ENCODE results near the gene SOAT2. TPM values are rescaled to one million over a fixed set of nuclear protein-coding genes. Genes with fewer than 3 reads are reported as not detected.

SOAT2 gene
- 0.19 and 0.26 TPM in 2 replicates for total RNA-seq

DNA sequence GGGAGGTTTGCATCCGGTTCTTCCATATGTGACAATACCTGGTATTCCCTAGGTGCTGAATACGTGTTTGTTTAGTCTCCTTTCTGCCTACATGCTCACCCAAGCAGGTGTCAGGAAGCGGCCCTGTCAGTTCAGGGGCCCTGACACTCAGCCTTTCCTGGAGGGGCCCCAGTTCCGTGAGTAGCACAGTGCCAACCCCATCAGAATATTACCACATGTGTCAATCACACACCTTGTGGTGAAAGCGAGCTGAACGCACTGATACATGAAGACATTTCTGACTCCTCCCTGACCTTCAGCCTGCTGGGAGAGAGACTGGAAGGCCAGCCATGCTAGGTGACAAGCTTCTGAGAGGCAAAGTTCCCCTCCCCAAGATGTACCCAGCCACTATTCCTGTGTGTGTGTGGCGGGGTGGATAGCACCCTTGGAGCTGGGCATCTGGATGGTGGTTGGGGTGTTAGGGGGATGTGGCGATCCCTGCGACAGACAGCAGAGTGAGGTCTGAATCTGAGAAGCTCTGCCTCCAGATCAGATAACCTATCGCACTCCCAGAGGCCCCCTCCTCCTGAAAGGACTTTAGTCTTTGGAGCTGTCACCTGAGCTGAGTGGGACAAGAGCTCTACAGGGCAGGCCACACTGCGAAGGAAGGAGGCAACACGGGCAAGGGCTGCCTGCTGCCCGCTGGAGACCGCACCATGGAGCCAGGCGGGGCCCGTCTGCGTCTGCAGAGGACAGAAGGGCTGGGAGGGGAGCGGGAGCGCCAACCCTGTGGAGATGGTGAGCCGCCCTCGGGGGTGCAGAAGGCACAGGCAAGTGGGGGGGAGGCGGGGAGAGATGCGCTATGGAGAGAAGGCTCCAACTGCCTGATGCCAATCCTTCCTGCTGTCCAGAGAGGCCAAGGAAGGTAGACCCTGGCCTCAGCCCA lies at the start of gene SOAT2:
TSS of gene SOAT2 (plus strand) at position 604 of the 925 bp plus-strand sequence. CDS start at position 696, 92 bp downstream.

GRCh38 chr12:53079226-53080117 lies 23.8 kb upstream of the SOAT2 start, which contains the start of gene SPRYD3:
Gene SPRYD3 (minus strand): TSS chr12:53079390. CDS start chr12:53079333, 57 bp downstream.

DNA sequence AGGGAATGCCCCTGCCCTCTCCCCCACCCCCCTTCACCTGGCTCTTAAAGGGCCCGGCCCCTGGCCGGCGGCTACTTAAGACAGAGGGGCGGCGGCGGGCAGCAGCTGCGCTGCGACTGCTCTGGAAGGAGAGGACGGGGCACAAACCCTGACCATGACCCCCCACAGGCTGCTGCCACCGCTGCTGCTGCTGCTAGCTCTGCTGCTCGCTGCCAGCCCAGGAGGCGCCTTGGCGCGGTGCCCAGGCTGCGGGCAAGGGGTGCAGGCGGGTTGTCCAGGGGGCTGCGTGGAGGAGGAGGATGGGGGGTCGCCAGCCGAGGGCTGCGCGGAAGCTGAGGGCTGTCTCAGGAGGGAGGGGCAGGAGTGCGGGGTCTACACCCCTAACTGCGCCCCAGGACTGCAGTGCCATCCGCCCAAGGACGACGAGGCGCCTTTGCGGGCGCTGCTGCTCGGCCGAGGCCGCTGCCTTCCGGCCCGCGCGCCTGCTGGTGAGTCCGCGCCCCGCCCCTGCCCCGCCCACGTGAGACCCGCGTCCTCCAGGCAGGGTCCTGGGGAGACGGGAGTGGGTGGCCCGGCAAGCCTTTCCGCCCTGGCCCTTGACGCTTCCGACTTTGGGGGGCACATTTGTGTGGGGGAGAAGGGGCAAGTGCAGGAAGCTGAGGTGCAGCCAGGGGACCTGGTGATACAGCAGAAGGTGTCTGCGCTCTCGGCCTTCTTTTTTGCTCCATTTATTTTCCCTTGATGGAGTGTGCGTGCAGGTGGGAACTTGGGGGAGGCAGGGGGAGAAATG lies 5.5 kb upstream of the SOAT2 start, which contains the start of gene IGFBP6:
TSS of gene IGFBP6 (plus strand) at position 104 of the 790 bp plus-strand sequence. CDS start at position 155, 51 bp downstream.

Other genes starting within 250 kb of the SOAT2 start
- 3.3 and 5.9 TPM in 2 replicates for gene KRT8, start 198.4 kb upstream of the SOAT2 start, total RNA-seq
- 5.7 and 7.8 TPM in 2 replicates for gene KRT18, start 154.4 kb upstream of the SOAT2 start, total RNA-seq
- 1,215 and 1,309 TPM in 2 replicates for gene EIF4B, start 97.0 kb upstream of the SOAT2 start, total RNA-seq
- gene TNS2, start 53.4 kb upstream of the SOAT2 start, total RNA-seq = 59.5 and 66.4 TPM in 2 replicates
- gene SPRYD3, start 24.1 kb upstream of the SOAT2 start, total RNA-seq = 32.5 and 44.7 TPM in 2 replicates
- gene IGFBP6, start 5.8 kb upstream of the SOAT2 start, total RNA-seq = 1,840 and 2,414 TPM in 2 replicates
- gene ZNF740, start 77.2 kb downstream of the SOAT2 start, total RNA-seq = 11.1 and 11.4 TPM in 2 replicates
- 10.4 and 12.0 TPM in 2 replicates for gene CSAD, start 77.4 kb downstream of the SOAT2 start, total RNA-seq
- gene ITGB7, start 103.8 kb downstream of the SOAT2 start, total RNA-seq = 1.5 and 2.1 TPM in 2 replicates
- 42.1 and 48.3 TPM in 2 replicates for gene RARG, start 128.7 kb downstream of the SOAT2 start, total RNA-seq
- gene ESPL1, start 164.8 kb downstream of the SOAT2 start, total RNA-seq = 3.9 and 7.8 TPM in 2 replicates
- gene PFDN5, start 192.1 kb downstream of the SOAT2 start, total RNA-seq = 963 and 1,329 TPM in 2 replicates
- 48.2 and 62.1 TPM in 2 replicates for gene MYG1, start 196.2 kb downstream of the SOAT2 start, total RNA-seq
- 38.7 and 49.7 TPM in 2 replicates for gene AAAS, start 218.1 kb downstream of the SOAT2 start, total RNA-seq
- gene SP7, start 232.9 kb downstream of the SOAT2 start, total RNA-seq = 0.12 TPM in 1 of 2 replicates, not detected in the other

Data from aortic smooth muscle cell (primary cell).